Upper lobe of left lung (tissue), 4 donors: ENCODE data around the gene LAPTM4A.

Source experiments
- CTCF ChIP-seq, 6 experiments: fragments of 450-650 bp in 4 of 6; fragments of 200-600 bp in 2 of 6; sonication (generic) in 2 of 6; IDR thresholded peaks; one replicate each; pipeline ENCODE4 v1.5.1; 2016 to 2019; ENCODE audit warnings: antibody characterized with exemption in 6 of 6
- POLR2A ChIP-seq, 4 donors: fragments of 450-650 bp; IDR thresholded peaks; one replicate each; pipeline ENCODE4 v1.5.1; 2016 to 2017; ENCODE audit warnings: antibody characterized with exemption in 4 of 4, mild to moderate bottlenecking in 2 of 4
- POLR2AphosphoS5 ChIP-seq, 2 donors: sonication (generic); formaldehyde crosslinking; IDR thresholded peaks; one replicate each; pipeline ENCODE4 v1.5.1; 2017; ENCODE audit warnings: antibody characterized with exemption in 2 of 2

GRCh38 chr2:20054931-20055330 lies 3.5 kb upstream of the LAPTM4A start:
- TF ChIP-seq CTCF (IDR thresholded peaks at IDR 0.05): no peak
- no peak for TF ChIP-seq POLR2A (IDR thresholded peaks at IDR 0.05)
- no peak for TF ChIP-seq POLR2AphosphoS5 (IDR thresholded peaks at IDR 0.05)
